Adipose tissue (tissue), 3 donors: ENCODE data around the gene AMOTL1. TPM values are rescaled to one million over a fixed set of nuclear protein-coding genes. Genes with fewer than 3 reads are reported as not detected.
"Not testable (repeated sequence)": the region's sequence is repeated elsewhere in the genome, so short reads cannot be mapped to it uniquely, and the experiment has no call there.

Experiments
- H3K27ac ChIP-seq: one replicate; pipeline ENCODE4 v1.5.1; 2013; ENCODE audit warnings: low read depth, low read length
- WGBS, 3 donors: extraction: QIAGEN DNeasy Blood & Tissue Kit; methylation state at CpG; one replicate each; pipeline ENCODE4 v1.1.7; 2013; 5-methylcytosine and 5-hydroxymethylcytosine counted together
- polyA plus RNA-seq, 3 donors: library from polyadenylated mRNA; stranded (reverse); fragments of 200-250 nt; gene quantifications; one replicate each; pipeline ENCODE4 v1.2.3, GENCODE V29; 2013
- donor health status: healthy with polysubstance abuse.
- donor health status: Bipolar disorder and iron deficiency.
- donor health status: healthy.

AMOTL1 gene
- polyA plus RNA-seq, 3 donors = 6.7 to 13.0 (median 10.8) TPM

- 53 to 84% (median 79%) methylated on average over 5 of the region's 5 CpGs for WGBS, 3 donors
- H3K27ac ChIP-seq = no peak overlapping the region
Observed at GRCh38 chr11:94830722-94831510, 62.8 kb downstream of the AMOTL1 start.

DNA sequence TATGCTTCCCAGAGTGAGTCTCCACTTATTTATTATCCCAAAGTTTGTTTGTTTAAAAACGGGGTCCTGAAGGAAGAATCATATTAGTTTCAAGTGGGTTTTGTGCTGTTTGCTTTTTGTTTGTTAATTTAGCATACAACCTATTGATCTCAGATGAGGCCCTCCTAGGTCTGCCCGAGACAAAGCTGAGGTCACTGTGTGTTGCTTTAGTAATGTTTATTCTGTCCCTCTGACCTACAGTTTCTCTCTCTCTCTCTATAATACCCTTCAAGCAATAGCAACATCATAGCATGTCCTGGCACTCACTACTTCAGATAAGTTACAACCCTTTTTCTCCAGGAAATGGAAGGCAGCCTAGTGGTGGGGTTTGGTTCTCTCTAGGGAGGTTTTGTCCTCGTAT lies 63.4 kb downstream of the AMOTL1 start:
- 40 to 80% (median 64%) methylated on average over 3 of the region's 3 CpGs for WGBS, 3 donors
- no peak overlapping the region for H3K27ac ChIP-seq

DNA sequence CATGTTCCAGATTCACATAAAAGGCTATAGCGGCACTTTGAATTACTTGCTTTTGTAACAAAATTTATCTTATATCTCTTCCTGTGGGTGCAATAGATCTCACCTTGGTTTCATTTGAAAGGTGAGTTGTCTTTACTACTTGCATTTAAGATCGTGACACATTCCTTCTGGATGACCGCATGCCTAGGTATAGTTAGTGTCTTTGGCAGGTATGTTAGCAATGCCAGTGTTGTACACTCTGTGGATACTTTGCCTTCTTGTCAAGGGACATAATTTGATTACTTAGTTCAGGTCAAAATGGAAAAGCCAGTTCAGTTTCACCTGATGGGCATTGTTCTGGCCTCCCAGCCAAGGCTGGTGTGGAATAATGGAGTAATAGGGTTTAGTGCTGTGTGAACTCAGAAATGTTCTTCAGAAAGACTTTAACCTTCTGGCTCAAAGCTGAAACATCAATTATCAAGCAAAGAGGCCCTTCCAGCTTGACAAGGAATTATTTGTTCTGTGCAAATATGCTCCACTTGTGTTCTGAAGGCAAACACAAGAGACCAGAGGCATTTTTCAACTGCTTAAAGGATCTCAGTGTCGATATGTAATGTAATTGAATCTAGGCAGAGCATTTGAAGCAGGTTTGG lies 64.6 kb downstream of the AMOTL1 start:
- no peak overlapping the region for H3K27ac ChIP-seq
- 61 to 94% (median 91%) methylated on average over 4 of the region's 4 CpGs for WGBS, 3 donors

GRCh38 chr11:94834911-94835593 lies 66.9 kb downstream of the AMOTL1 start:
- no peak overlapping the region for H3K27ac ChIP-seq
- 66 to 81% (median 80%) methylated on average over 4 of the region's 4 CpGs for WGBS, 3 donors

- no peak overlapping the region for H3K27ac ChIP-seq
- WGBS, 3 donors = 63 to 86% (median 84%) methylated on average over 2 of the region's 2 CpGs
Observed at GRCh38 chr11:94835594-94835927, 67.4 kb downstream of the AMOTL1 start.

- 81 to 94% (median 84%) methylated on average over 2 of the region's 2 CpGs for WGBS, 3 donors
Observed at GRCh38 chr11:94837317-94837716, 69.2 kb downstream of the AMOTL1 start.

DNA sequence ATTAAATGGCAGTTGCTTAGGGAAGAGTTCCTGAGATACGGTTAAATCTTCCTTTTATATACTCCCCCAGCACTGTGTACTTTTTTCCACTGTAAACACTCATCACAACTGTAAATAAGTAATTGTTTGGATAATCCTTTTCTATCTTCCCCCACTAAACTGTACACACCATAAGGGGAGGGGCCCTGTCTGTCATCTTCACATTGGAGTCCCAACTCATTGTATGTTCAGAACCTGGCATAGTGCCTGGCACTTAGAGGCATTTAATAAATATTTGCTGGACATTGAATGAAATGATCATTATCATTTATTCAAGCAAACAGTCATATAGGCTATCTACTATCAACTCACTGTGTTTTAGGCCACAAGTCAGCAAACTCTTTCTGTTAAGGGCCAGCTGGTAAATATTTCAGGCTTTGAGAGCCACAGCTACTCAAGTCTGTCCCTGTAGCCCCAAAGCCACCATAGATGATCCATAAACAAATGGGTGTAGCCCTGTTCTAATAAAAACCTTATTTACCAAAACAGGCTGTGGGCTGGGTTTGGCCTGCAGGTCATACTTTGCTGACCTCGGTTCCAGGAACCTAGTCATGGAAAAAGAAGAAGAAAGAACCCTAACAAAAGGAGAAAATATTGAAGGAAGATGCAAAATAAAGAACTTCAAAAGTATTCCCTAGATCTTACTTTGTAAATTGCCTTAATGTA lies 70.0 kb downstream of the AMOTL1 start:
- WGBS, 3 donors = 82 to 85% (median 83%) methylated on average over 2 of the region's 2 CpGs
- H3K27ac ChIP-seq = no peak overlapping the region

More at GRCh38 chr11:94837317-94837716, 69.2 kb downstream of the AMOTL1 start:
- no peak overlapping the region for H3K27ac ChIP-seq

DNA sequence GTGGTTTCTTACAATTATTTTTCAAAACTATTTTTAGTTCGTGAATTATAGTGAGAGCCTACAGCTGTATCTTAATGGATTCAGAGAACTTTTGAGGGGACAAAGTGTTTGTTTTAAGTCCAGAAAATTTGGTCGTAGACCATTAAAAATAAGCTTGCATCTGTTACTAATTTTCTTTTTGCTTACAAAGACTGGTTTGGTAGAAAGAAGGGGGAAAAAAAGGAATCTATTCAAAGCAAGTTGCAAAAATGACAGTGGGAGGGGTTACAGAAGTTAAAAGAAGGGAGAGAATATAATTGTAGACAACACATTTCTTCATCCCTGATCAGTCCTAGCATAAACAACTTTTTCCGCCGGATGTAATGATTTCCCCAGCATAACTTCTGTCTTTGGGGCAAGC lies 72.1 kb downstream of the AMOTL1 start:
- 69 to 84% (median 75%) methylated on average over 4 of the region's 4 CpGs for WGBS, 3 donors
- no peak overlapping the region for H3K27ac ChIP-seq

- H3K27ac ChIP-seq = no peak overlapping the region
Observed at GRCh38 chr11:94844031-94844430, 75.9 kb downstream of the AMOTL1 start.

- 32 to 91% (median 87%) methylated on average over 3 of the region's 3 CpGs for WGBS, 3 donors
- no peak overlapping the region for H3K27ac ChIP-seq
Observed at GRCh38 chr11:94845622-94846021, 77.5 kb downstream of the AMOTL1 start.

- H3K27ac ChIP-seq = no peak overlapping the region
- 78 to 82% (median 82%) methylated on average over 9 of the region's 9 CpGs for WGBS, 3 donors
Observed at GRCh38 chr11:94849839-94850238, 81.7 kb downstream of the AMOTL1 start.

- H3K27ac ChIP-seq = no peak overlapping the region
- WGBS, 3 donors = 93 to 96% (median 94%) methylated on average over 3 of the region's 3 CpGs
Observed at GRCh38 chr11:94851864-94852636, 83.9 kb downstream of the AMOTL1 start.

- 92 to 97% (median 94%) methylated on average over 4 of the region's 4 CpGs for WGBS, 3 donors
Observed at GRCh38 chr11:94853288-94853687, 85.1 kb downstream of the AMOTL1 start.

GRCh38 chr11:94853836-94854235 lies 85.7 kb downstream of the AMOTL1 start:
- H3K27ac ChIP-seq = no peak overlapping the region
- WGBS, 3 donors = 95 to 97% (median 96%) methylated on average over 5 of the region's 5 CpGs

More at GRCh38 chr11:94853288-94853687, 85.1 kb downstream of the AMOTL1 start:
- not testable (repeated sequence) for H3K27ac ChIP-seq

- no peak overlapping the region for H3K27ac ChIP-seq
- 94 to 95% (median 95%) methylated on average over 8 of the region's 8 CpGs for WGBS, 3 donors
Observed at GRCh38 chr11:94854770-94855633, 86.8 kb downstream of the AMOTL1 start.

GRCh38 chr11:94855666-94856065 lies 87.5 kb downstream of the AMOTL1 start:
- WGBS, 3 donors = 88 to 91% (median 88%) methylated on average over 5 of the region's 5 CpGs
- no peak overlapping the region for H3K27ac ChIP-seq

DNA sequence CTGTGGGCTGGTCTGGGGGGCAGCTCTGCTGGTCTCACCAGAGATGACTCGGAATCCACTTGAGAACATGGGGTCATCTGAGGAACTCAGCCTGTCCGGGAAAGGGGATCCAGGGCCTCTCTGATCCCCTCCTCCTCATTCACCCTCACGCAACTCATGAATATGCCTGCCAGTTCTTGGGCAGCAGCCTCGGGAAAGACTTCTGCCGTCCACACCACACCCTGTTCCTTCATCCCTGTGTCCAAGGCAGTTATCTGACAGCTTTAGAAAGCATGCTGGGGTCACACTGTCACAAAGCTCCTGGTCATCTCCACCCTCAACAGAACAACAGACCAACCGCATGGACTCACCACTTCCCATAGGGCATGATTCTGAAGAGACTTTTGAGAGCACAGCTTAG lies 88.3 kb downstream of the AMOTL1 start:
- WGBS, 3 donors = 80 to 86% (median 85%) methylated on average over 6 of the region's 6 CpGs
- no peak overlapping the region for H3K27ac ChIP-seq
